ENCODE data around the gene NABP1.

The NABP1 gene

DNA sequence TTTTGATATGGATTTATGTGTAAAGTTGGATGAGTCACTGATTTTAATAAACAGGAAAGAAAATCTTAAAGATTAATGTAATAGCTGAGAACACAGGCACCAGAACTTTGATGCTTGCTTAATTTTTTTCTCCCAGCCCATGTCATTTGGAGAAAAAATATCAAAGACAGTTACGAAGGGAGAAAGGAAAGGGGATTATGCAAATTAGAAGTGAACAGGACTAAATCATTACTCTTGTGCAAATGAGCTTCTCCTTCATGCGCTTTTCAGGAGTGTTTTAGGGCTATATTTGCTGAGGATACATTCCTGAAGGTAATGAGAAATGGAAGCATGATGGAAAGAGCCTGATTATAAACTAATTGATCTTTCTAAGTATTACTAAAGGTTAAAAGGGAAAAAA is 28.9 kb downstream of the NABP1 start:
- no peak overlapping the region for H3K4me3 ChIP-seq (ENCODE audit: low read length)
- H3K27ac ChIP-seq (ENCODE audit: low read depth, low read length), result no peak overlapping the region
- no peaks in the 10 kb centered on the region for H3K36me3 ChIP-seq (ENCODE audit: control insufficient read depth, insufficient read depth, low read length)
- no peak overlapping the region for H3K9ac ChIP-seq (ENCODE audit: low read length)
- no peaks in the 10 kb centered on the region for H3K27me3 ChIP-seq (ENCODE audit: control insufficient read depth, insufficient read depth, low read length)
- H3K4me1 ChIP-seq (ENCODE audit: control insufficient read depth, insufficient read depth, low read length), result no peaks in the 10 kb centered on the region

DNA sequence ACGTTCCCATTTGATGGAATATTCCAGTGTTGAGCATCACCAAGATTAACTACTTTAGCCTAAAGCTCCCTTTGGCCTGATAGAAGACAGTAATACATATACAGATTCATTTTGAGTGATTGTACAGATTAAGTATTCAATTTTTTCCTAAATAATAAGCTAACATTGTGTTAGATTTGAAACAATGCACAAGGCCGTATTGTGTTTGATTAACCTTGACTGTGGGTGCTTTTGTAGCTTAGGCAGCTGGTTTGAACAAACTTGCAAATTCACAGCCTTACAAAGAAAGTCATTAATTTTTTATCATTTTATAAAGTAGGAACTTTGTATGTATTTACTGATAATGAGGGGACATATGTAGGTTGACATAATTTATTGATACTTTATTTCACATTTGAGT is 29.6 kb downstream of the NABP1 start:
- Histone ChIP-seq H3K36me3 (ENCODE audit: control insufficient read depth, insufficient read depth, low read length) (no peaks in the 10 kb centered on the region), H3K27me3 (ENCODE audit: control insufficient read depth, insufficient read depth, low read length) (no peaks in the 10 kb centered on the region), H3K9ac (ENCODE audit: low read length) (no peak overlapping the region), H3K27ac (ENCODE audit: low read depth, low read length) (no peak overlapping the region), H3K4me1 (ENCODE audit: control insufficient read depth, insufficient read depth, low read length) (no peaks in the 10 kb centered on the region), H3K4me3 (ENCODE audit: low read length) (no peak overlapping the region)

DNA sequence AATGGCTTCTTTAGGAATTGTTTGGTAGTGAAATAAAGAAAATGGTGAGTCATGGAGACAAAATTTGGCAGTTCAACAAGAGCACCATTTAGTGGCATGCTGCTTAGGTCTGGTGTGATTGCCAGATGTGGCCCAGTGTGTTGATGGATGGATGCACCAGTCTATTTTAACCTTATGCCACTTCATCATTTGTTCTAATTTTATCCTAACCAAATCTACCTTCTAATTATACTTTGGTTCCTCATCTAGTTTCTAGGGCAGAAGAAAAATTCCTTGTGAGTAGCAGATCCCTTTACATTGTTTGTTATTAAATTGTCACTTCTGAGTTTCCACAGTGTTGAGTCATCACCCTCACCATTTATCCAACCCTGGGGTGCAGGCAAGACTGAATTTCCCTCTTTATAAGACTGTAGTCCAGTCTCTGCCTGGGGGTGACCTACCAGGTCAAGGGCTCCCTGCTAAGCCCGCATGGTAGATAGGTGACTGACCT is 32.5 kb downstream of the NABP1 start:
- Histone ChIP-seq H3K36me3 (ENCODE audit: control insufficient read depth, insufficient read depth, low read length) (no peaks in the 10 kb centered on the region), H3K4me3 (ENCODE audit: low read length) (no peak overlapping the region), H3K27me3 (ENCODE audit: control insufficient read depth, insufficient read depth, low read length) (no peaks in the 10 kb centered on the region), H3K4me1 (ENCODE audit: control insufficient read depth, insufficient read depth, low read length) (no peaks in the 10 kb centered on the region), H3K9ac (ENCODE audit: low read length) (no peak overlapping the region), H3K27ac (ENCODE audit: low read depth, low read length) (no peak overlapping the region)

DNA sequence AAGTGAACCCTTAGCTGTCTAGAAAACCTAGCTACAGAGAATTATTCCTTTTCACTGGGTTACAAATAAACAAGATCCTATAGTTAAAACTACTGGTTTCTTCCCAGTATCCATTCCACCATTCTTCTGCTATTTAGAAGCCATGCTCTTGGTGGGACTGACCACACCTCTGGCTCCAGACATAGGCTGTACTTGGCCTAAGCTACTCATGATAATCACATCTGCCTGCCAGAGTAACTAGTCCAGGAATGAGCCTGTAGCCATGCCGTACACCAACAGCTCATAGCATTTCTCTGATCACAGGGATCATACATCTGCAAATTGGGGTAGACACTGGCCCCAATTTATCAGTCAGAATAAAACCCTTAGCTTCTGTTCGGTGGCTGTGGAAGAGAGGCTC is 33.7 kb downstream of the NABP1 start:
- H3K4me3 ChIP-seq (ENCODE audit: low read length), result no peak overlapping the region
- no peaks in the 10 kb centered on the region for H3K27me3 ChIP-seq (ENCODE audit: control insufficient read depth, insufficient read depth, low read length)
- H3K27ac ChIP-seq (ENCODE audit: low read depth, low read length), result no peak overlapping the region
- H3K9ac ChIP-seq (ENCODE audit: low read length), result no peak overlapping the region
- no peaks in the 10 kb centered on the region for H3K4me1 ChIP-seq (ENCODE audit: control insufficient read depth, insufficient read depth, low read length)
- H3K36me3 ChIP-seq (ENCODE audit: control insufficient read depth, insufficient read depth, low read length), result no peaks in the 10 kb centered on the region

DNA sequence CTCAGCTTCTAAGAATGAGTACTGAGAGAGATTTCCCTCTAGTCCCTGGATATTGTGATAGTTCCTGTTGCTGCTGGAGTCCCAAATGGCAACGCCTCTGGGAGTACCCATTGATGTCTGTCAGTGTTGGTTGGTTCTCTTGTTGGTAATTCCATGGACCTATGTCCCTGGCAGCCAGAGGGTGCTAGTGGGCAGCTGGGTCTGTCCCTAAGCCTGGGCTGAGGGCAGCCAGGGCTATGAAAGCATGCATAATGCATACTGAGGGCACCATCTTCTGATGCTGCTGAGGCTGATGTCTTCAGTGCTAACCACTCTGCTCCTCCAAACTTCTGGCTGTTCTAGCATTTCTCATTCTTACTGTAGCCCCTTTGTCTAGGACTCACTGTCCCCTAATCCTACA is 35.9 kb downstream of the NABP1 start:
- H3K9ac ChIP-seq (ENCODE audit: low read length), result no peak overlapping the region
- no peak overlapping the region for H3K27ac ChIP-seq (ENCODE audit: low read depth, low read length)
- H3K4me3 ChIP-seq (ENCODE audit: low read length), result no peak overlapping the region
- no peaks in the 10 kb centered on the region for H3K36me3 ChIP-seq (ENCODE audit: control insufficient read depth, insufficient read depth, low read length)
- H3K4me1 ChIP-seq (ENCODE audit: control insufficient read depth, insufficient read depth, low read length), result no peaks in the 10 kb centered on the region
- no peaks in the 10 kb centered on the region for H3K27me3 ChIP-seq (ENCODE audit: control insufficient read depth, insufficient read depth, low read length)

DNA sequence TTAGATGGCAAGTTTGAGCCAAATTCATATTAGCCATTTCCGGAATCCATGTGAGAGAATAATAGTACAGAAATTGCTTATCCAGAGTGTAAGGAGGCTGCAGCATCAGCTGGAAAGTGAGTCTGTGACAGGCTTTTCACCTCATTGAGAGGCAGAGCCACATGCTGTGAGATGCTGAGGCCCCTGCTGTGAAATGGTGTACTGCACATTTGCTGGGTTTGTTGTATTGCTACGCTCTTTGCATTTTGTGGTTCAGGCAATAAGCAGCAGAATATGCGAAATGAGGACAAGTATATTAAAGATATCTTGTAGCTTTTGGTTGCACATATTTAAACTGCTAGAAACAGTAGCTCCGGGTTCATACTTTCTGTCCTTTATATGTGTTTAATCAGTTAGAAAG is 37.0 kb downstream of the NABP1 start:
- H3K4me3 ChIP-seq (ENCODE audit: low read length), result no peak overlapping the region

DNA sequence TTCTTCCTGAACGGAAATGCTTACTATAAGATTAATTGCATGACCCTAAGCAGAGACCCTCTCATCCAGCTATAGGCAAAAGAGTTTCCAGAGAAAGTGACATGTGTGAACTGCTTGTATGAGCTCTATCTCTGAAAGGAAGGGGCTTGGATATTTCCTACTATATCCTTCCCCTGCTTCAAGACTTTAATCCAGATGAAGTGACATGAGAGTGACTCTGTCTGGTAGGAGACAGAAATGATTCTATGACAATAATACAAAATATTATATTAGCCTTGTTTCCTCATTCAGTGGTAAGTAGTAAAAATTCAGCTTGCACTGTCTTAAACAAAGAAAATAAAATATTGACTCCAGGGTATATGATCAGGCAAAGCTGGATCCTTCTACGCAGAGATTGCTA is 37.5 kb downstream of the NABP1 start:
- no peaks in the 10 kb centered on the region for H3K36me3 ChIP-seq (ENCODE audit: control insufficient read depth, insufficient read depth, low read length)
- H3K4me1 ChIP-seq (ENCODE audit: control insufficient read depth, insufficient read depth, low read length), result no peaks in the 10 kb centered on the region
- H3K27me3 ChIP-seq (ENCODE audit: control insufficient read depth, insufficient read depth, low read length), result no peaks in the 10 kb centered on the region
- no peak overlapping the region for H3K9ac ChIP-seq (ENCODE audit: low read length)
- H3K4me3 ChIP-seq (ENCODE audit: low read length), result no peak overlapping the region
- no peak overlapping the region for H3K27ac ChIP-seq (ENCODE audit: low read depth, low read length)

More for the DNA sequence above, 37.0 kb downstream of the NABP1 start:
- Histone ChIP-seq H3K27me3 (ENCODE audit: control insufficient read depth, insufficient read depth, low read length) (no peaks in the 10 kb centered on the region), H3K9ac (ENCODE audit: low read length) (no peak overlapping the region), H3K36me3 (ENCODE audit: control insufficient read depth, insufficient read depth, low read length) (no peaks in the 10 kb centered on the region), H3K27ac (ENCODE audit: low read depth, low read length) (no peak overlapping the region), H3K4me1 (ENCODE audit: control insufficient read depth, insufficient read depth, low read length) (no peaks in the 10 kb centered on the region)

DNA sequence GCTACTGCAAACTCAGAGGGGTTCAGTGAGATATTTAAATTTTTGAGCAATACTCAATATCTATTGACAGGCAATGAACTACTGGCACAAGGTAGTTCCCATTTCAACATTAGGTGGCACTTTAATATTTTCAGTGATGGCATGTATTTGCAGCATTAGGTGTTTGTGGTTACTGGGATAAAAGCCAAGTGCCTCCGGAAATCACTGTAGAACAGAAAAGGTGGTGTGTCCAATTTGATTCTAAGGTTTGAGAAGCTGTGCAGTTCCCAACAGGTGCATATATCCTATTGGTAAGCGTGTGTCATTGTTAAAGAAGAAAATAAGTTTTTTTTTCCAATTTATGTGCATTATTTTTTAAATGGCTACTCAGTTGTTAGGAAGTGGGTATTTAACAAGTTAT is 41.3 kb downstream of the NABP1 start:
- Histone ChIP-seq H3K36me3 (ENCODE audit: control insufficient read depth, insufficient read depth, low read length) (no peaks in the 10 kb centered on the region), H3K4me1 (ENCODE audit: control insufficient read depth, insufficient read depth, low read length) (no peaks in the 10 kb centered on the region), H3K27ac (ENCODE audit: low read depth, low read length) (no peak overlapping the region), H3K27me3 (ENCODE audit: control insufficient read depth, insufficient read depth, low read length) (no peaks in the 10 kb centered on the region), H3K9ac (ENCODE audit: low read length) (no peak overlapping the region), H3K4me3 (ENCODE audit: low read length) (no peak overlapping the region)

DNA sequence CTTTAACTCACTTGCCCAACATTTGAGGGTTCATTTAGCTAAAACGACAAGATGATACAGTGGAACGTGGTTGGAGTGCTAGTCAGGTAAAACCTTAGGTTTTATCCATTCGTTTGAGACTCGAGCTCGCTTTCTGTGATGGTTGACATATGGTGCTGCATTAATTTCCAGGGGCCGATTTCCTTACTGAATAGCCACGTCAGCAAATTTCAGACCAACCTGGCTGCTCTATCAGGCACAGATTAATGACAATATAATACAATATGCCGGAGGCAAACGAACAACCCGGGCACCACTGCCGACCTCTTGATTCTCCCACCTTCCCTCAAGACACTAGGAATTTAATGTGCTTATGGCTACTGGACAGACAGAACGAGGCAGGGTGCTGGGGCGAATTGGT is 42.0 kb downstream of the NABP1 start:
- Histone ChIP-seq H3K27me3 (ENCODE audit: control insufficient read depth, insufficient read depth, low read length) (no peaks in the 10 kb centered on the region), H3K4me1 (ENCODE audit: control insufficient read depth, insufficient read depth, low read length) (no peaks in the 10 kb centered on the region), H3K9ac (ENCODE audit: low read length) (no peak overlapping the region), H3K27ac (ENCODE audit: low read depth, low read length) (no peak overlapping the region), H3K36me3 (ENCODE audit: control insufficient read depth, insufficient read depth, low read length) (no peaks in the 10 kb centered on the region), H3K4me3 (ENCODE audit: low read length) (no peak overlapping the region)

DNA sequence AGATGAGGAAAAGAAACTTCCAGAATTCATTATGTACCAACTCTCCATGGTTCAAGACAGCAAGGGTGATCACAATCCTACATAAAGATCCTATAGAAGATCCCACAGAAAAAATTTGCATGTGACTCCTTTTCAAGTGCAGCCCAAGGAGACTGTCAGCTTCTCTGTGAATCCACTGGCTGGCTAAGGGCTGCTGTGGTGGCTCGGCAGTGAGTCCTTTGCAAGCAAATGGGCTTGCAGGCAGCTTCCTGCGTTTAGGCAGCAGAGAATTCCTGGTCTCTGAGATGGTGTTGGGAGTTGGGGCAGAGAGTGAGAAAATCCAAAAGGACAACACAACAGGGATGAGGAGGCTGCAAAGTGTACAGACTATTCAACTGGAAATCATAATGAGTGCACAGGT is 43.4 kb downstream of the NABP1 start:
- Histone ChIP-seq H3K27me3 (ENCODE audit: control insufficient read depth, insufficient read depth, low read length) (no peaks in the 10 kb centered on the region), H3K4me1 (ENCODE audit: control insufficient read depth, insufficient read depth, low read length) (no peaks in the 10 kb centered on the region), H3K36me3 (ENCODE audit: control insufficient read depth, insufficient read depth, low read length) (no peaks in the 10 kb centered on the region), H3K9ac (ENCODE audit: low read length) (no peak overlapping the region), H3K27ac (ENCODE audit: low read depth, low read length) (no peak overlapping the region), H3K4me3 (ENCODE audit: low read length) (no peak overlapping the region)

DNA sequence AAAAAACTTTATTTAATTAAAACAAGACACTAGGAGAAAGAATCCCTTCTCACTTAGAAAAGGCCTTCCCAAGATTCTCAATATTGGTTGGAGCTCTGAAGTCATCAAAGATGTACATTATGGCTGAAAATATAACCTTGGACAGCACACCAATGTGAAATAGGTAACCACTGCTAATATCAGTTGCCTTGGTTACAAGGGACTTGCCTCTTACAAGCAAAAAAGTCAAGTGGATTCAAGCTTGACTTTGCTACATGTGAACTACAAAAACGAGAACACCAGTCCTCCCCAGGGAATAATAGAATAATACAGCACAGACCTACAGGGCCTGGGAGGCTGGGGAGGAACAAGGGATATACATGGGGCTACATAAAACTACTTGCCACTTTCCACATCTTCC is 46.1 kb downstream of the NABP1 start:
- H3K36me3 ChIP-seq (ENCODE audit: control insufficient read depth, insufficient read depth, low read length), result no peaks in the 10 kb centered on the region
- H3K4me1 ChIP-seq (ENCODE audit: control insufficient read depth, insufficient read depth, low read length), result no peaks in the 10 kb centered on the region
- no peak overlapping the region for H3K4me3 ChIP-seq (ENCODE audit: low read length)
- no peaks in the 10 kb centered on the region for H3K27me3 ChIP-seq (ENCODE audit: control insufficient read depth, insufficient read depth, low read length)
- no peak overlapping the region for H3K27ac ChIP-seq (ENCODE audit: low read depth, low read length)
- no peak overlapping the region for H3K9ac ChIP-seq (ENCODE audit: low read length)

DNA sequence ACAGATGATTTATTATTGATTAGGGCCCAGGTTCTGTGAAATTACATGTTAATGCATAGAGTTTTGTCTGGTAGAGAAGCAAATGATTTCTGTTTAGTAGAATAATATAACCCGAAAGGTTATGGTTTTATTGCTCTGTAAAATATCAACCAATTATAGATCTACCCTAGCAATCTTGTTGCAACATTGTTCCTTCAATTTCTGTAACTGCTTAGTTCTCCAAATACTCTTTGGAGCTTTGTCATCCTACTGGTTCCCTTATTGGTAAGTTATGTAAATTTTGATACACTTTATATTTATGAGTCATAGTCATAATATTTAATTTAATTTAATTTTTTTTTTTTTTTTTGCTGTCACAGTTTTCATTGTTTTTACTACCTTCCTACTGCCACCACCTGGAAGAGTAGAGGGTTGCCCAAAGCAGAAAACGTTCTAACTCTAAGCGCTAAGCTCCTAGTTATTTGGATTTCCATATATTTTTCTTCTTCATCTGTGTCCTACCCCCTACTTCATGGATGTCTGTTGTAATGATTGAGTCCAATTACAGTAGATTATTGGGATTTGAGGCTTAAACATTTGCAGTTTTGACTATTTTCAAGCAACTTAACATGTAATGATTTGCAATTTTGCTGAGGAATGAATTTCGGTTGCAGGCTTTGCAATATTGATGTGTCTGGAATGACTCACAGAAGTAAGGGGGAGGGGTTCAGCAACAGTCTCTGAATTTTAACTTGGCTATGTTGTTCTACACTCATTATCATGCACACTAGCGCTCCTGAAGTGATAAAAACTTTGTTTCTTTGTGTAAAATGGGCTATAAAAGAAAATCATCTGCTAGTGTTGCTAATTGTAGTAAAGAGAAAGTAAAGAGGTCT is 51.1 kb downstream of the NABP1 start:
- Histone ChIP-seq H3K9ac (ENCODE audit: low read length) (no peak overlapping the region), H3K4me1 (ENCODE audit: control insufficient read depth, insufficient read depth, low read length) (no peaks in the 10 kb centered on the region), H3K27ac (ENCODE audit: low read depth, low read length) (no peak overlapping the region), H3K4me3 (ENCODE audit: low read length) (no peak overlapping the region), H3K36me3 (ENCODE audit: control insufficient read depth, insufficient read depth, low read length) (no peaks in the 10 kb centered on the region), H3K27me3 (ENCODE audit: control insufficient read depth, insufficient read depth, low read length) (no peaks in the 10 kb centered on the region)

DNA sequence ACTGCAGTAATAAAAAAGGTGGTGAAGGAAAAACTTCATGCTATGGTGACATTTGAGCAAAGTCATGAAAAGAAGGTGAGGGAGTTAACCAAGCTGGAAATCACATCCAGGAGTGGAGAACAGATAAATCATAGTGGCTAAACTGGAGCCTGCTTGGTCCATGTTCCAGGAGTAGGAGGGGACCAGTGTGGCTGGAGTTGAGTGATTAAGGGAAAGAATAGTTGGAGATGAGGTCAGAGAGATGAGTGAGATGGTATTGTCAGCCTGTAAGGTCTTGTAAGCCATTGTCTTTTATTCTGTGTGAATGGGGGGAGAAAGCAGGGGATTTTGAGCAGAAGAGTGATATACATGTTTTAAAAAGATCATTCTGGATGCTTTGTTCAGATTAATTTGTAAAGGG is 52.3 kb downstream of the NABP1 start:
- Histone ChIP-seq H3K4me3 (ENCODE audit: low read length) (no peak overlapping the region), H3K4me1 (ENCODE audit: control insufficient read depth, insufficient read depth, low read length) (no peaks in the 10 kb centered on the region), H3K9ac (ENCODE audit: low read length) (no peak overlapping the region), H3K27me3 (ENCODE audit: control insufficient read depth, insufficient read depth, low read length) (no peaks in the 10 kb centered on the region), H3K27ac (ENCODE audit: low read depth, low read length) (no peak overlapping the region), H3K36me3 (ENCODE audit: control insufficient read depth, insufficient read depth, low read length) (no peaks in the 10 kb centered on the region)

Data from rectal smooth muscle tissue (tissue), 1 donor.